Caco-2 (cell line): ENCODE results near the gene AGBL5. TPM values are rescaled to one million over a fixed set of nuclear protein-coding genes. Genes with fewer than 3 reads are reported as not detected.
A peak's percentile ranks its signal among the peaks of the same experiment; 100 is the strongest.

Experiments used
- BruUV-seq: library from RNA; stranded (reverse); fragments of 400-500 nt; replicated peaks from 2 replicates; lab custom pipeline; 2021; lab: Mats Ljungman, UMichigan
- CTCF ChIA-PET: fragments of 300-600 bp; sonication (Branson Sonifier 250); formaldehyde crosslinking; loops from one replicate; lab custom pipeline; 2022; ENCODE audit warnings: antibody characterized with exemption; lab: Charles Lee
- POLR2A ChIA-PET: fragments of 300-600 bp; sonication (Branson Sonifier 250); formaldehyde crosslinking; loops from one replicate; lab custom pipeline; 2022; ENCODE audit warnings: antibody characterized with exemption; lab: Charles Lee
- DNase-seq, 2 experiments: peaks; one replicate each; pipeline versions ENCODE4 v3.0.0 to v3.0.0-alpha.2; 2020 to 2022
- H3K27me3 ChIP-seq: replicated peaks from 2 replicates; pipeline ENCODE4 v1.6.0; 2011; ENCODE audit warnings: low read length; ENCODE audit not compliant: control insufficient read depth, insufficient read depth
- H3K36me3 ChIP-seq: 2 replicates; pipeline ENCODE4 v1.5.1; 2011; ENCODE audit warnings: low read length; ENCODE audit not compliant: control insufficient read depth, insufficient read depth
- H3K4me1 ChIP-seq: fragments of 250-450 bp; sonication (Bioruptor Pico); 2 replicates; pipeline ENCODE4 v1.5.1; 2020; ENCODE audit warnings: mild to moderate bottlenecking
- H3K4me3 ChIP-seq: 2 replicates; pipeline ENCODE4 v1.5.1; 2011; ENCODE audit warnings: low read depth, mild to moderate bottlenecking, control low read depth, low read length
- H3K9me3 ChIP-seq: fragments of 250-450 bp; sonication (Bioruptor Pico); 2 replicates; pipeline ENCODE4 v1.5.1; 2020; ENCODE audit warnings: mild to moderate bottlenecking, moderate library complexity
- H3K27ac Mint-ChIP-seq: one replicate; pipeline ENCODE4 v1.8.0; 2022; ENCODE audit warnings: mixed read lengths; ENCODE audit not compliant: unreplicated experiment
- H3K27me3 Mint-ChIP-seq: one replicate; pipeline ENCODE4 v1.8.0; 2022; ENCODE audit warnings: mixed read lengths; ENCODE audit not compliant: insufficient read depth, unreplicated experiment
- H3K36me3 Mint-ChIP-seq: one replicate; pipeline ENCODE4 v1.8.0; 2022; ENCODE audit warnings: mild to moderate bottlenecking, mixed read lengths; ENCODE audit not compliant: insufficient read depth, unreplicated experiment
- H3K4me1 Mint-ChIP-seq: one replicate; pipeline ENCODE4 v1.8.0; 2022; ENCODE audit warnings: low read depth, mixed read lengths; ENCODE audit not compliant: unreplicated experiment
- H3K4me3 Mint-ChIP-seq: one replicate; pipeline ENCODE4 v1.8.0; 2022; ENCODE audit warnings: mild to moderate bottlenecking, moderate library complexity, mixed read lengths; ENCODE audit not compliant: unreplicated experiment
- H3K9me3 Mint-ChIP-seq: one replicate; pipeline ENCODE4 v1.8.0; 2022; ENCODE audit warnings: mixed read lengths; ENCODE audit not compliant: unreplicated experiment
- intact Hi-C: fragments of 100-400 bp; cut with micrococcal nuclease; formaldehyde crosslinking; loops from one replicate; pipeline ENCODE4 v1.10.0; 2022; ENCODE audit not compliant: unreplicated experiment
- total RNA-seq: library from RNA; stranded (reverse); gene quantifications from 2 replicates; pipeline ENCODE4 v1.2.3, GENCODE V29; 2022
- TF ChIP-seq, protein P1 (sequence below), 2 experiments: fragments of 200-600 bp in 1 of 2; IDR thresholded peaks; 1 replicate in 1 of 2; 2 replicates in 1 of 2; pipeline versions ENCODE4 v1.5.1 to v1.8.0; 2011 to 2022; ENCODE audit warnings: antibody characterized with exemption in 1 of 2, control low read depth in 1 of 2, inconsistent platforms in 1 of 2, low read depth in 1 of 2, low read length in 1 of 2, mild to moderate bottlenecking in 1 of 2, moderate library complexity in 1 of 2; ENCODE audit not compliant: insufficient read depth in 1 of 2, severe bottlenecking in 1 of 2, unreplicated experiment in 1 of 2

AGBL5 gene
- total RNA-seq, 1 experiment from 2014 or later: 34.1 TPM

- no peaks in the 10 kb centered on the region for H3K27me3 Mint-ChIP-seq
- H3K4me1 Mint-ChIP-seq: peaks cover 12% of the 10 kb centered on the region
- H3K4me3 Mint-ChIP-seq: peak within 1 kb of the TSS; percentile 89
- ChIA-PET CTCF (interaction anchor here (0.6 to 2.5 kb wide), 13 partner anchors 10 to 240 kb away, joined by 3 to 11 read pairs (median 5); partner anchors contain the start of genes ABHD1, AGBL5 and OST4), POLR2A (interaction anchor here (0.5 to 1.3 kb wide), 7 partner anchors 9 to 206 kb away, joined by 3 to 6 read pairs (median 4); partner anchors contain the start of genes CAD, OST4 and TMEM214)
- H3K27ac Mint-ChIP-seq: peak within 1 kb of the TSS; percentile 66
- Histone ChIP-seq H3K36me3 (no peaks in the 10 kb centered on the region), H3K27me3 (no peaks in the 10 kb centered on the region), H3K4me1 (peaks cover under 1% of the 10 kb centered on the region; the same call in 1 of the 2 replicates), H3K9me3 (no peaks in the 10 kb centered on the region), H3K4me3 (peak within 1 kb of the TSS; percentile 86)
- TSS peak; percentile 35 for BruUV-seq
- H3K36me3 Mint-ChIP-seq: no peaks in the 10 kb centered on the region
- no peaks in the 10 kb centered on the region for H3K9me3 Mint-ChIP-seq
- intact Hi-C loops: loop anchor here (1.0 kb wide), 2 partner anchors 16 to 37 kb away; partner anchors contain the start of gene OST4
- TF ChIP-seq, protein P1, sequence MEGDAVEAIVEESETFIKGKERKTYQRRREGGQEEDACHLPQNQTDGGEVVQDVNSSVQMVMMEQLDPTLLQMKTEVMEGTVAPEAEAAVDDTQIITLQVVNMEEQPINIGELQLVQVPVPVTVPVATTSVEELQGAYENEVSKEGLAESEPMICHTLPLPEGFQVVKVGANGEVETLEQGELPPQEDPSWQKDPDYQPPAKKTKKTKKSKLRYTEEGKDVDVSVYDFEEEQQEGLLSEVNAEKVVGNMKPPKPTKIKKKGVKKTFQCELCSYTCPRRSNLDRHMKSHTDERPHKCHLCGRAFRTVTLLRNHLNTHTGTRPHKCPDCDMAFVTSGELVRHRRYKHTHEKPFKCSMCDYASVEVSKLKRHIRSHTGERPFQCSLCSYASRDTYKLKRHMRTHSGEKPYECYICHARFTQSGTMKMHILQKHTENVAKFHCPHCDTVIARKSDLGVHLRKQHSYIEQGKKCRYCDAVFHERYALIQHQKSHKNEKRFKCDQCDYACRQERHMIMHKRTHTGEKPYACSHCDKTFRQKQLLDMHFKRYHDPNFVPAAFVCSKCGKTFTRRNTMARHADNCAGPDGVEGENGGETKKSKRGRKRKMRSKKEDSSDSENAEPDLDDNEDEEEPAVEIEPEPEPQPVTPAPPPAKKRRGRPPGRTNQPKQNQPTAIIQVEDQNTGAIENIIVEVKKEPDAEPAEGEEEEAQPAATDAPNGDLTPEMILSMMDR (IDR thresholded peaks at IDR 0.05; ENCODE audit: insufficient read depth in 1 of 2, low read depth in 1 of 2, low read length in 1 of 2, severe bottlenecking in 1 of 2, unreplicated experiment in 1 of 2): no peak
- DNase-seq: peak; percentile 75 to 76
Measured at GRCh38 chr2:27086724-27087593, 35.5 kb downstream of the AGBL5 start, which contains the start of gene KHK. TSS of gene KHK (plus strand) at chr2:27086772. CDS start at chr2:27087260, 488 bp downstream.

DNA sequence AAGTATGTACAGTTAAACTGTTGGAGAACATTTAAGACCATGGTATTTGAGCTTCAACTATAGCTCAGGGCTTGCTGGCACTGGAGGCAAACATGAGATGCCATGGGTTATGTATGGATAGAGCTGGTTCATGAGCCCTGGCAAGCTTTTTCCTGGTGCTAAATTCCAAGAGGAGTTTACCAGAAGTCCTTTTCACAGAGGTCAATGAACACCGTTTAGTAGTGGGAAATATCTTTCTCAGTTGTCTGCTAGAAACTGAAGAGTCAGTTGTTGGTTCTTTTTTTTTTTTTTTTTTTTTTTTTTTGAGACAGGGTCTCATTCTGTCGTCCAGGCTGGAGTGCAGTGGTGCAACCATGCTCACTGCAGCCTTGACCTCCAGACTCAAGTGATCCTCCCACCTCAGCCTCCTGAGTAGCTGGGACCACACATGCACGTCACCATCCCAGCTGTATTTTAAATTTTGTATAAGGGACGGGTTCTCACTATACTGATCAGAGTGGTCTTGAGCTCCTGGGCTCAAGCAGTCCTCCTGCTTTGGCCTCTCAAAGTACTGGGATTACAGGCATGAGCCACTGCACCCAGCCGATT is 36.4 kb downstream of the AGBL5 start:
- TF ChIP-seq, protein P1 (IDR thresholded peaks at IDR 0.05; ENCODE audit: insufficient read depth in 1 of 2, low read depth in 1 of 2, low read length in 1 of 2, severe bottlenecking in 1 of 2, unreplicated experiment in 1 of 2): no peak
- H3K9me3 Mint-ChIP-seq: no peaks in the 10 kb centered on the region
- Histone ChIP-seq H3K27me3 (no peaks in the 10 kb centered on the region), H3K4me1 (peaks cover 8% of the 10 kb centered on the region), H3K9me3 (no peaks in the 10 kb centered on the region), H3K36me3 (no peaks in the 10 kb centered on the region), H3K4me3 (no peak overlapping the region)
- no peak overlapping the region for H3K4me3 Mint-ChIP-seq
- no peak overlapping the region for H3K27ac Mint-ChIP-seq
- ChIA-PET POLR2A (interaction anchor here (0.6 kb wide), 1 partner anchor 39 kb away, joined by 6 read pairs; no protein-coding TSS in a partner anchor), CTCF (interaction anchor here (0.6 to 1.7 kb wide), 5 partner anchors 9 to 241 kb away, joined by 3 to 8 read pairs (median 6); no protein-coding TSS in a partner anchor)
- no peak for DNase-seq
- no peaks in the 10 kb centered on the region for H3K27me3 Mint-ChIP-seq
- no TSS peak for BruUV-seq
- peaks cover 12% of the 10 kb centered on the region for H3K4me1 Mint-ChIP-seq
- H3K36me3 Mint-ChIP-seq: no peaks in the 10 kb centered on the region
- intact Hi-C loops: no loop called here

- H3K4me3 Mint-ChIP-seq: no peak overlapping the region
- DNase-seq: no peak
- H3K27me3 ChIP-seq: no peaks in the 10 kb centered on the region
- H3K36me3 ChIP-seq: no peaks in the 10 kb centered on the region
- POLR2A ChIA-PET: no interaction called here
- no peak overlapping the region for H3K4me3 ChIP-seq
- no peaks in the 10 kb centered on the region for H3K9me3 ChIP-seq
- TF ChIP-seq, protein P1 (IDR thresholded peaks at IDR 0.05; ENCODE audit: insufficient read depth in 1 of 2, low read depth in 1 of 2, low read length in 1 of 2, severe bottlenecking in 1 of 2, unreplicated experiment in 1 of 2): no peak
- no peaks in the 10 kb centered on the region for H3K27me3 Mint-ChIP-seq
- H3K27ac Mint-ChIP-seq: no peak overlapping the region
- CTCF ChIA-PET: interaction anchor here (0.6 kb wide), 1 partner anchor 35 kb away, joined by 3 read pairs; no protein-coding TSS in a partner anchor
- no TSS peak for BruUV-seq
- intact Hi-C loops: no loop called here
- H3K4me1 ChIP-seq: peaks cover 15% of the 10 kb centered on the region
- no peaks in the 10 kb centered on the region for H3K9me3 Mint-ChIP-seq
- no peaks in the 10 kb centered on the region for H3K36me3 Mint-ChIP-seq
- peaks cover 14% of the 10 kb centered on the region for H3K4me1 Mint-ChIP-seq
Measured at GRCh38 chr2:27088634-27089033, 37.2 kb downstream of the AGBL5 start.
